Caco-2 (cell line): ENCODE measurements around the gene MMEL1. TPM values are rescaled to one million over a fixed set of nuclear protein-coding genes. Genes with fewer than 3 reads are reported as not detected.
A peak's percentile ranks its signal among the peaks of the same experiment; 100 is the strongest.

ENCODE experiments used
- BruUV-seq: library from RNA; stranded (reverse); fragments of 400-500 nt; replicated peaks from 2 replicates; lab custom pipeline; 2021; lab: Mats Ljungman, UMichigan
- CTCF ChIA-PET: fragments of 300-600 bp; sonication (Branson Sonifier 250); formaldehyde crosslinking; loops from one replicate; lab custom pipeline; 2022; ENCODE audit warnings: antibody characterized with exemption; lab: Charles Lee
- POLR2A ChIA-PET: fragments of 300-600 bp; sonication (Branson Sonifier 250); formaldehyde crosslinking; loops from one replicate; lab custom pipeline; 2022; ENCODE audit warnings: antibody characterized with exemption; lab: Charles Lee
- DNase-seq, 2 experiments: peaks; one replicate each; pipeline versions ENCODE4 v3.0.0 to v3.0.0-alpha.2; 2020 to 2022
- H3K27me3 ChIP-seq: replicated peaks from 2 replicates; pipeline ENCODE4 v1.6.0; 2011; ENCODE audit warnings: low read length; ENCODE audit not compliant: control insufficient read depth, insufficient read depth
- H3K36me3 ChIP-seq: 2 replicates; pipeline ENCODE4 v1.5.1; 2011; ENCODE audit warnings: low read length; ENCODE audit not compliant: control insufficient read depth, insufficient read depth
- H3K4me1 ChIP-seq: fragments of 250-450 bp; sonication (Bioruptor Pico); 2 replicates; pipeline ENCODE4 v1.5.1; 2020; ENCODE audit warnings: mild to moderate bottlenecking
- H3K4me3 ChIP-seq: 2 replicates; pipeline ENCODE4 v1.5.1; 2011; ENCODE audit warnings: low read depth, mild to moderate bottlenecking, control low read depth, low read length
- H3K9me3 ChIP-seq: fragments of 250-450 bp; sonication (Bioruptor Pico); 2 replicates; pipeline ENCODE4 v1.5.1; 2020; ENCODE audit warnings: mild to moderate bottlenecking, moderate library complexity
- H3K27ac Mint-ChIP-seq: one replicate; pipeline ENCODE4 v1.8.0; 2022; ENCODE audit warnings: mixed read lengths; ENCODE audit not compliant: unreplicated experiment
- H3K27me3 Mint-ChIP-seq: one replicate; pipeline ENCODE4 v1.8.0; 2022; ENCODE audit warnings: mixed read lengths; ENCODE audit not compliant: insufficient read depth, unreplicated experiment
- H3K36me3 Mint-ChIP-seq: one replicate; pipeline ENCODE4 v1.8.0; 2022; ENCODE audit warnings: mild to moderate bottlenecking, mixed read lengths; ENCODE audit not compliant: insufficient read depth, unreplicated experiment
- H3K4me1 Mint-ChIP-seq: one replicate; pipeline ENCODE4 v1.8.0; 2022; ENCODE audit warnings: low read depth, mixed read lengths; ENCODE audit not compliant: unreplicated experiment
- H3K4me3 Mint-ChIP-seq: one replicate; pipeline ENCODE4 v1.8.0; 2022; ENCODE audit warnings: mild to moderate bottlenecking, moderate library complexity, mixed read lengths; ENCODE audit not compliant: unreplicated experiment
- H3K9me3 Mint-ChIP-seq: one replicate; pipeline ENCODE4 v1.8.0; 2022; ENCODE audit warnings: mixed read lengths; ENCODE audit not compliant: unreplicated experiment
- intact Hi-C: fragments of 100-400 bp; cut with micrococcal nuclease; formaldehyde crosslinking; loops from one replicate; pipeline ENCODE4 v1.10.0; 2022; ENCODE audit not compliant: unreplicated experiment
- total RNA-seq: library from RNA; stranded (reverse); gene quantifications from 2 replicates; pipeline ENCODE4 v1.2.3, GENCODE V29; 2022
- TF ChIP-seq, protein P1 (sequence below), 2 experiments: fragments of 200-600 bp in 1 of 2; IDR thresholded peaks; 1 replicate in 1 of 2; 2 replicates in 1 of 2; pipeline versions ENCODE4 v1.5.1 to v1.8.0; 2011 to 2022; ENCODE audit warnings: antibody characterized with exemption in 1 of 2, control low read depth in 1 of 2, inconsistent platforms in 1 of 2, low read depth in 1 of 2, low read length in 1 of 2, mild to moderate bottlenecking in 1 of 2, moderate library complexity in 1 of 2; ENCODE audit not compliant: insufficient read depth in 1 of 2, severe bottlenecking in 1 of 2, unreplicated experiment in 1 of 2

The MMEL1 gene
- total RNA-seq, 1 experiment from 2014 or later = not detected

DNA sequence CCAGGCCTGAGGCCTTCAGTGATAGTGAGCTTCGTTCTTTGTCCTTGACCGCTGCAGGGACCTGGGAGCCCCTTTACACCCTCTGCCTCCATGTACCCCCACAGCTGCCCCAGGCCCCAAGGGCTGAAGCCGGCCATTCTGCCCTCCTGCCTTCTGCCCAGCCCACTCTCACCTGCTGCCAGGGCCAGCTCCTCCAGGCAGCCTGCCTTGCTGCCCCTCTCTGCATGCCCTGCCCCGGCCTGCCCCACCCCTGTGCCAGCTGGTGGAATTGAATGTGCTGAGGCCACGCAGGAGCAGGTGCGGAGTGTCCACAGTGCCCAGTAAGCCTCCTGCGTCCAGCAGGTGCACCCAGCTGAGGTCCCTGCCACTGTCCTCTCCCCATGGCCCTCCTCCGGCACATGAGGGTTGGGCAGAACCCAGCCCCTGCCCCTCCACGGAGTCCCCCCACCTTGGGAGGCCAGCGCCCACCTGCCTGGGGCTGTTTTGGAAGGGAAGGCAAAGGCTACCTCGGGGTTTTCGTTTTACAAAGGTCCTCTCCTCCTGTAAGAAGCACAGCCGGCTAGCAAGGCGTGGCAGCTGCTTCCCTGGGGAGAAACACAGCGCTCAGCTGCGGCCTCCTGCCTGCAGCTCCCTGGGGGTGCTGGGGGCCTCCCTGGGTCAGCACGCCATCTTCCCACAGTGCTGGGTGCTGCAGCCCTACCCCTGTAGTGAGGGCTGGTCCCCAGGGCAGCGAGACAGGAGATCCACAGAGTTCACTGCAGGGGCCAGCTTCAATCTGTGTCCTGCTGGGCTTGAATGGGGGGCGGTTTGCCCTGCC is 21.0 kb downstream of the MMEL1 start:
- Histone ChIP-seq H3K4me1 (no peaks in the 10 kb centered on the region), H3K36me3 (no peaks in the 10 kb centered on the region), H3K27me3 (no peaks in the 10 kb centered on the region), H3K4me3 (no peak overlapping the region), H3K9me3 (no peaks in the 10 kb centered on the region)
- H3K27me3 Mint-ChIP-seq = no peaks in the 10 kb centered on the region
- BruUV-seq = no TSS peak
- intact Hi-C loops = no loop called here
- H3K4me1 Mint-ChIP-seq = no peaks in the 10 kb centered on the region
- ChIA-PET POLR2A (no interaction called here), CTCF (no interaction called here)
- no peak overlapping the region for H3K4me3 Mint-ChIP-seq
- TF ChIP-seq, protein P1, sequence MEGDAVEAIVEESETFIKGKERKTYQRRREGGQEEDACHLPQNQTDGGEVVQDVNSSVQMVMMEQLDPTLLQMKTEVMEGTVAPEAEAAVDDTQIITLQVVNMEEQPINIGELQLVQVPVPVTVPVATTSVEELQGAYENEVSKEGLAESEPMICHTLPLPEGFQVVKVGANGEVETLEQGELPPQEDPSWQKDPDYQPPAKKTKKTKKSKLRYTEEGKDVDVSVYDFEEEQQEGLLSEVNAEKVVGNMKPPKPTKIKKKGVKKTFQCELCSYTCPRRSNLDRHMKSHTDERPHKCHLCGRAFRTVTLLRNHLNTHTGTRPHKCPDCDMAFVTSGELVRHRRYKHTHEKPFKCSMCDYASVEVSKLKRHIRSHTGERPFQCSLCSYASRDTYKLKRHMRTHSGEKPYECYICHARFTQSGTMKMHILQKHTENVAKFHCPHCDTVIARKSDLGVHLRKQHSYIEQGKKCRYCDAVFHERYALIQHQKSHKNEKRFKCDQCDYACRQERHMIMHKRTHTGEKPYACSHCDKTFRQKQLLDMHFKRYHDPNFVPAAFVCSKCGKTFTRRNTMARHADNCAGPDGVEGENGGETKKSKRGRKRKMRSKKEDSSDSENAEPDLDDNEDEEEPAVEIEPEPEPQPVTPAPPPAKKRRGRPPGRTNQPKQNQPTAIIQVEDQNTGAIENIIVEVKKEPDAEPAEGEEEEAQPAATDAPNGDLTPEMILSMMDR (IDR thresholded peaks at IDR 0.05; ENCODE audit: insufficient read depth in 1 of 2, low read depth in 1 of 2, low read length in 1 of 2, severe bottlenecking in 1 of 2, unreplicated experiment in 1 of 2) = no peak
- no peak overlapping the region for H3K27ac Mint-ChIP-seq
- H3K9me3 Mint-ChIP-seq = no peaks in the 10 kb centered on the region
- no peak for DNase-seq
- H3K36me3 Mint-ChIP-seq = no peaks in the 10 kb centered on the region

DNA sequence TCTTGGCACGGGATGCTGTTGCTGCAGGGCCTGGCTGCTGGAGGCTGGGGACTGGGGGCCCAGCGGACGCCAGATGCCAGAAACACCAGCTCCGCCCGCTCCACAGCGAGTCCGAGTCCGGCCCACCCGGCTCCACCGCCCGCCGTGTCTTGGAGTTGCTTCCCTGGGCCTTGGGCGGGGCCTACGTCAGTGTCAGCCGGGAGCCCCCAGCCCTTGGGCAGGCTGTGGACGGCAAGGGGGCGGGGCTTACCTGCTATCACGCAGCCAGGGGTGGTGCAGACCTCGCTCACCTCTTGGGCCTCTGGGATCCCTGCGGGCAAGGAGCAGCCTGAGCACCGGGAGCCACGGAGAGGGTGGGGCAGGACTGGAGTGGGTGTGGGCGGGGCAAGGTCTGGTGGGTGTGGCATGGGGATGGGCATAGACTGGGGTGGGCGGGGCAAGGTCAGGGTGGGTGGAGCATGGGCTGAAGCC is 21.8 kb downstream of the MMEL1 start:
- H3K4me3 ChIP-seq = no peak overlapping the region
- peak; percentile 14 to 51 for DNase-seq
- no peaks in the 10 kb centered on the region for H3K4me1 ChIP-seq
- Mint-ChIP-seq H3K27me3 (no peaks in the 10 kb centered on the region), H3K4me3 (no peak overlapping the region), H3K36me3 (no peaks in the 10 kb centered on the region), H3K9me3 (no peaks in the 10 kb centered on the region), H3K4me1 (no peaks in the 10 kb centered on the region), H3K27ac (no peak overlapping the region)
- H3K9me3 ChIP-seq = no peaks in the 10 kb centered on the region
- intact Hi-C loops = no loop called here
- no peaks in the 10 kb centered on the region for H3K27me3 ChIP-seq
- TF ChIP-seq, protein P1 (IDR thresholded peaks at IDR 0.05; ENCODE audit: insufficient read depth in 1 of 2, low read depth in 1 of 2, low read length in 1 of 2, severe bottlenecking in 1 of 2, unreplicated experiment in 1 of 2) = no peak
- no peaks in the 10 kb centered on the region for H3K36me3 ChIP-seq
- no TSS peak for BruUV-seq
- CTCF ChIA-PET = no interaction called here
- POLR2A ChIA-PET = no interaction called here

DNA sequence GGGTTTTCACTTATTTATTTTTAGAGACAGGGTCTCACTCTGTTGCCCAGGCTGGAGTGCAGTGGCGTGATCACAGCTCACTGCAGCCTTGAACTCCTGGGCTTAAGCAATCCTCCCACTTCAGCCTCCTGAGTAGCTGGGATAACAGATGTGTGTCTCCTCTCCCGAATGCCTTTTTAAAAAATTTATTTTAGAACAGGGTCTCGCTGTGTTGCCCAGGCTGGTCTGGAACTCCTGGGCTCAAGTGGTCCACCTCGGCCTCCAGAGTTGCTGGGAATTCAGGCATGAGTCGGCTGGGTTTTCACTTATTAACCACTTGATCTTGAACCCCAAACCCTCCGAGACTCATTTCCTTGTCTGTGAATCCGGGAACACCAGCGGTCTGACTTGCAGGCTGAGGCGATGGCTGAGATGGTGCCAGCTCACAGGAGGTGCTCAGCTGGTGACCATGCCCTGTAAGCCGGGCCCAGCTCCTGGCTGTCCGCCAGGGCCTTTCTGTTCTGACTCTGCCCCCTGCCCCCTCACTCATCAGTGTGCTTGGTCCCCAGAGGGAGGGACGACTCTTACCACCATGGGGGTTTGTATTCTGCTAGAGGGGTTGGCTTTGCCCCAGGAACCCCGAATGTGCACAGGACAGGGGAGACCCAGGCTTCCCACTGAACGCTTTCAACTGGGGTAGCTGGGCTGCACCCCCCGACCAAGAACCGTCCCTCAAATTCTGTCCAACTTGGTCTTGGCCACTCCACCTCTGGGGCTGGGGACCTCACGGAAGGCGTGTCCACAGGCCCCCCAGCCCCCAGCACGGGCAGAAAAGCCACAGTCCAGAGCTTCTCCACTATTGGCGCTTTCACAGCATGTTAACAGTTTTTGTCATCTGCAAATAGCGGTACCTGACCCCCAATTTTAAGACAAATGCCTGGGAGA is 22.5 kb downstream of the MMEL1 start:
- ChIA-PET POLR2A (no interaction called here), CTCF (no interaction called here)
- no peaks in the 10 kb centered on the region for H3K27me3 Mint-ChIP-seq
- no peaks in the 10 kb centered on the region for H3K27me3 ChIP-seq
- no peaks in the 10 kb centered on the region for H3K9me3 ChIP-seq
- no peaks in the 10 kb centered on the region for H3K36me3 ChIP-seq
- H3K27ac Mint-ChIP-seq = no peak overlapping the region
- no peak for DNase-seq
- intact Hi-C loops = no loop called here
- H3K36me3 Mint-ChIP-seq = no peaks in the 10 kb centered on the region
- H3K4me1 ChIP-seq = no peaks in the 10 kb centered on the region
- H3K4me3 ChIP-seq = no peak overlapping the region
- H3K9me3 Mint-ChIP-seq = no peaks in the 10 kb centered on the region
- H3K4me1 Mint-ChIP-seq = no peaks in the 10 kb centered on the region
- no TSS peak for BruUV-seq
- TF ChIP-seq, protein P1 (IDR thresholded peaks at IDR 0.05; ENCODE audit: insufficient read depth in 1 of 2, low read depth in 1 of 2, low read length in 1 of 2, severe bottlenecking in 1 of 2, unreplicated experiment in 1 of 2) = no peak
- H3K4me3 Mint-ChIP-seq = no peak overlapping the region
